Left ventricle myocardium inferior (tissue), 1 donor: ENCODE measurements around the gene SPARC. TPM values are rescaled to one million over a fixed set of nuclear protein-coding genes. Genes with fewer than 3 reads are reported as not detected.

ENCODE experiments used
- DNase-seq: peaks from one replicate; pipeline ENCODE4 v3.0.0-alpha.2; 2020
- H3K27ac ChIP-seq: fragments of 200-600 bp; replicated peaks from 2 replicates; pipeline ENCODE4 v1.8.0; 2021
- H3K27me3 ChIP-seq: fragments of 200-600 bp; 2 replicates; pipeline ENCODE4 v1.8.0; 2021; ENCODE audit warnings: low read depth
- H3K36me3 ChIP-seq: fragments of 200-600 bp; 2 replicates; pipeline ENCODE4 v1.8.0; 2021
- H3K4me1 ChIP-seq: fragments of 200-600 bp; 2 replicates; pipeline ENCODE4 v1.8.0; 2021
- H3K4me3 ChIP-seq: fragments of 200-600 bp; 2 replicates; pipeline ENCODE4 v1.8.0; 2021; ENCODE audit warnings: mild to moderate bottlenecking, moderate library complexity
- H3K9me3 ChIP-seq: fragments of 200-600 bp; replicated peaks from 2 replicates; pipeline ENCODE4 v1.8.0; 2021
- CTCF ChIP-seq: fragments of 200-600 bp; IDR thresholded peaks from 2 replicates; pipeline ENCODE4 v1.8.0; 2021; ENCODE audit warnings: antibody characterized with exemption, mild to moderate bottlenecking, borderline replicate concordance
- intact Hi-C: fragments of 100-400 bp; cut with micrococcal nuclease; formaldehyde crosslinking; loops from one replicate; pipeline ENCODE4 v1.11.0; 2022
- total RNA-seq: library from RNA; stranded (reverse); fragmentation: NEBNext Ultra II Directional; extraction: Animal tissue kit (Norgen Biotek cat#: 25700); gene quantifications from one replicate; pipeline ENCODE4 v1.2.1, GENCODE V29; 2021
- donor health status: DM: no; HTN: yes; CAD: no; lungs with severe emphysema.

Gene SPARC
- total RNA-seq, 1 donor from 2014 or later = 477 TPM

DNA sequence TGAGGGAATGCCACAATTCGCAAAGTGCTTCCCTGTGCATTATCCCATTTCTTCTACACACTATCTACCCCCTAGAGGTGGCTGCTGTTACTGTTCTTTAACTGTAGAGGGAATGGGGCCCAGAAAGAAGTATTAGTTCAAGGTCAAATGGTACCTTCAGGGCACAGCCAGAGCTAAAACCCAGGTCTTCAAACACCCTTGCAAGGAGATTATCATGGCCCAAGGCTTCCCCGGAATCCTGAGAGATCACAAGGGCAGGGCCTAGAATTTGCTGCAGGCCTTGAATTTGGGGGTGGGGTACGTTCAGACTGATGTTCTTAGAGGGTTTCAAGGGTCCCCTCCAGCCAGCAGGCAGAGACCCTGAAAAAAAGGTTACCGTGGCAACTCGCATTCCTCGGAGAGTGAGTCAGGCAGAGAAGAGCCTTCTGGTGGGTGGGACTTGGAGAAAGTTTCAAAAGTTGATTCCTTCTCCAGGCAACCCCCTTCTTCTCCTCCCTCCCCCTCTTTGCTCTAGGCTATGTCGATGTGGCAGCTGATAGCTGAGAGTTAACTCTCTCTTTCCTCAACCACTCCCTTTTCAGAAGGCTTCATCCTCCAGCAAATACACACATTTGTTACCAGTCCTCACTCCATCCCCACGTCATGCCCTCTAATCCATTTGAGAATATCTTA, 1.9 kb downstream of the SPARC start:
- Histone ChIP-seq H3K27me3 (no peaks in the 10 kb centered on the region), H3K4me1 (peaks cover 68% of the 10 kb centered on the region), H3K4me3 (peak overlapping the region; percentile 78), H3K36me3 (no peaks in the 10 kb centered on the region), H3K9me3 (no peaks in the 10 kb centered on the region), H3K27ac (peak overlapping the region; percentile 93)
- peak; percentile 42 for TF ChIP-seq CTCF
- intact Hi-C loops = no loop called here
- no peak for DNase-seq

DNA sequence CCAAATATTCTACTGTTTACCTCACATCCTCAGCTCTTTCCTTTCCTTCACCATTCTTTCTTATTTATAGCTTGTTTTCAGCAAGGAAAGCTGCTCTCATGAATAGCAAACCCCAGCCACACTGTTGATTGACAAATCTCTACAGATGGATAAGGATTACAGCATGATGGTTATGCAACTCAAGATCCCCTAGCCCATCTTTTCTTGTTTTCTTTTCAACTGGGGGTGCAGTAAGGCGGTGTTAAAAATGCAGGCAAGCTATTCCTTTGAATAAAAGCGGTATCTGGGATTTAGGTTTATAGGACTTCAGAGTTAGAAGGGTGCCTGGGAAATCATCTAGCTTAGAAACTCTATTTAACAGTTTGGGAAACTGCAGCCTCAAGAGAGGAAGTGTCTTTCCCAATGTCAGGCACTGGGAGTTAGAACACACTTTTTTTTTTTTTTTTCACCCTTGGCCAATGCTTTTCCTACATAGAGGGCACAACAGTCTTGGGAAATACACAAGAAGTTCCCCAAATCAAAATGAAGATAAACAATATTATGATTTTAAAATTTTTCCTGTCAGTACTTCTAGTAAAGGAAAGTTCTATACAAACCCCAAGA, 2.6 kb downstream of the SPARC start:
- Histone ChIP-seq H3K4me1 (peaks cover 75% of the 10 kb centered on the region), H3K4me3 (peak overlapping the region; percentile 78), H3K36me3 (no peaks in the 10 kb centered on the region), H3K27me3 (no peaks in the 10 kb centered on the region), H3K9me3 (no peaks in the 10 kb centered on the region), H3K27ac (peak overlapping the region; percentile 93)
- no peak for TF ChIP-seq CTCF
- DNase-seq = no peak
- intact Hi-C loops = no loop called here

DNA sequence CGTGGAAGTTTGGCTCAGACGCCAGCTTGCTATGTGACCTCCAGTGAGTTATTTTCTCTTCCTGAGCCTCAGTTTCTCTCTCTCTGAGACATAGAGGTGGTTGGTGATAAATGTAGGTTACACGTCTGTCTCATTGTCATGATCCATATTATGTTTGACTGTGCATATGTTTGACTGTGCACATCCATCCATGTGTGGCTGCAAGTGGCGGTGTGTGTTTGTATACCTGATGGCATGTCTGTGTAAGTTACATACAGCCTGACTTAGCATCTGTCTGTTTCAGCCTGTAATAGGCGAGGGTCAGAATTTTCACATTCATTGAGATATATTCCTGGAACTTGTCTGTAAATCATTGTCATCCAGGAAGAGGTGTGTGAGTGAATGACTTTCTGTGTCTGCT, 3.3 kb downstream of the SPARC start:
- Histone ChIP-seq H3K9me3 (no peaks in the 10 kb centered on the region), H3K36me3 (no peaks in the 10 kb centered on the region), H3K27me3 (no peaks in the 10 kb centered on the region), H3K4me3 (peak overlapping the region; percentile 78), H3K27ac (peak overlapping the region; percentile 93), H3K4me1 (peaks cover 81% of the 10 kb centered on the region)
- DNase-seq = no peak
- intact Hi-C loops = no loop called here
- no peak for TF ChIP-seq CTCF

- Histone ChIP-seq H3K36me3 (no peaks in the 10 kb centered on the region), H3K9me3 (no peaks in the 10 kb centered on the region), H3K4me3 (peak overlapping the region; percentile 78), H3K4me1 (peaks cover 84% of the 10 kb centered on the region), H3K27me3 (no peaks in the 10 kb centered on the region), H3K27ac (peak overlapping the region; percentile 93)
- DNase-seq = no peak
- intact Hi-C loops = no loop called here
- peak; percentile 13 for TF ChIP-seq CTCF
Measured at GRCh38 chr5:151682751-151683331, 3.9 kb downstream of the SPARC start.

- Histone ChIP-seq H3K36me3 (no peaks in the 10 kb centered on the region), H3K4me1 (peaks cover 84% of the 10 kb centered on the region), H3K4me3 (peak overlapping the region; percentile 78), H3K9me3 (no peaks in the 10 kb centered on the region), H3K27me3 (no peaks in the 10 kb centered on the region), H3K27ac (peak overlapping the region; percentile 93)
- no peak for DNase-seq
- intact Hi-C loops = no loop called here
- no peak for TF ChIP-seq CTCF
Measured at GRCh38 chr5:151682240-151682639, 4.5 kb downstream of the SPARC start.
